CD4-positive, alpha-beta memory T cell (primary cell): Measurements from ENCODE around the gene INPP4B. TPM values are rescaled to one million over a fixed set of nuclear protein-coding genes. Genes with fewer than 3 reads are reported as not detected.

ENCODE experiments used
- CTCF ChIA-PET: fragments of 350-600 bp; sonication (Branson Sonifier 250); formaldehyde crosslinking; loops from one replicate; lab custom pipeline; 2021; ENCODE audit warnings: inconsistent platforms; ENCODE audit not compliant: partially characterized antibody; lab: Charles Lee
- POLR2A ChIA-PET: fragments of 350-600 bp; sonication (Branson Sonifier 250); formaldehyde crosslinking; loops from one replicate; lab custom pipeline; 2021; ENCODE audit not compliant: partially characterized antibody; lab: Charles Lee
- DNase-seq, 5 donors: peaks; one replicate each; pipeline versions ENCODE4 v3.0.0 to v3.0.0-alpha.2; 2020 to 2022; ENCODE audit warnings: mixed read lengths in 1 of 5
- H3K27ac ChIP-seq: one replicate; pipeline ENCODE4 v1.7.0; 2013; ENCODE audit warnings: low read depth, low read length
- H3K27me3 ChIP-seq: 2 replicates; pipeline ENCODE4 v1.7.0; 2013; ENCODE audit warnings: mild to moderate bottlenecking, low read length, moderate library complexity; ENCODE audit not compliant: insufficient read depth
- H3K36me3 ChIP-seq: 2 replicates; pipeline ENCODE4 v1.7.0; 2013; ENCODE audit warnings: mild to moderate bottlenecking, low read length, moderate library complexity; ENCODE audit not compliant: insufficient read depth
- H3K4me1 ChIP-seq: 2 replicates; pipeline ENCODE4 v1.7.0; 2013; ENCODE audit warnings: mild to moderate bottlenecking, low read length, moderate library complexity; ENCODE audit not compliant: insufficient read depth
- H3K4me3 ChIP-seq, 2 donors: one replicate each; pipeline ENCODE4 v1.7.0; 2013; ENCODE audit warnings: low read length in 2 of 2, mild to moderate bottlenecking in 1 of 2
- H3K9me3 ChIP-seq, 2 donors: one replicate each; pipeline ENCODE4 v1.7.0; 2013; ENCODE audit warnings: low read length in 2 of 2, control low read depth in 1 of 2; ENCODE audit not compliant: control insufficient read depth in 1 of 2
- H3K27ac Mint-ChIP-seq, 7 donors: one replicate each; pipeline ENCODE4 v1.8.0; 2020 to 2021; ENCODE audit warnings: mixed read lengths in 7 of 7, mild to moderate bottlenecking in 6 of 7, inconsistent platforms in 3 of 7, moderate library complexity in 3 of 7
- H3K27me3 Mint-ChIP-seq, 2 donors: one replicate each; pipeline ENCODE4 v1.8.0; 2020 to 2021; ENCODE audit warnings: mixed read lengths in 2 of 2
- H3K36me3 Mint-ChIP-seq, 2 donors: one replicate each; pipeline ENCODE4 v1.8.0; 2020 to 2021; ENCODE audit warnings: mixed read lengths in 2 of 2, inconsistent platforms in 1 of 2, mild to moderate bottlenecking in 1 of 2
- H3K4me1 Mint-ChIP-seq, 4 donors: one replicate each; pipeline ENCODE4 v1.8.0; 2020 to 2021; ENCODE audit warnings: mixed read lengths in 4 of 4, mild to moderate bottlenecking in 1 of 4
- H3K4me3 Mint-ChIP-seq, 8 donors: one replicate each; pipeline ENCODE4 v1.8.0; 2020 to 2021; ENCODE audit warnings: mixed read lengths in 8 of 8, mild to moderate bottlenecking in 7 of 8, moderate library complexity in 6 of 8, inconsistent platforms in 3 of 8
- H3K9me3 Mint-ChIP-seq, 8 donors: one replicate each; pipeline ENCODE4 v1.8.0; 2020 to 2021; ENCODE audit warnings: mixed read lengths in 8 of 8, mild to moderate bottlenecking in 5 of 8, inconsistent platforms in 3 of 8, moderate library complexity in 1 of 8
- intact Hi-C: fragments of 100-400 bp; cut with micrococcal nuclease; formaldehyde crosslinking; loops from one replicate; pipeline ENCODE4 v1.15.1; 2023
- polyA plus RNA-seq, 2 donors: library from polyadenylated mRNA; unstranded; fragments of 300-500 nt; fragmentation: Illumina TruSeq; gene quantifications; one replicate each; pipeline ENCODE4 v1.2.3, GENCODE V29; 2021
- total RNA-seq, 2 experiments: library from RNA; stranded (reverse); gene quantifications; one replicate each; pipeline ENCODE4 v1.2.3, GENCODE V29; 2021

INPP4B gene
- total and polyA plus RNA-seq, 4 experiments from 2014 or later = 76.7 to 112 (median 80.8) TPM

DNA sequence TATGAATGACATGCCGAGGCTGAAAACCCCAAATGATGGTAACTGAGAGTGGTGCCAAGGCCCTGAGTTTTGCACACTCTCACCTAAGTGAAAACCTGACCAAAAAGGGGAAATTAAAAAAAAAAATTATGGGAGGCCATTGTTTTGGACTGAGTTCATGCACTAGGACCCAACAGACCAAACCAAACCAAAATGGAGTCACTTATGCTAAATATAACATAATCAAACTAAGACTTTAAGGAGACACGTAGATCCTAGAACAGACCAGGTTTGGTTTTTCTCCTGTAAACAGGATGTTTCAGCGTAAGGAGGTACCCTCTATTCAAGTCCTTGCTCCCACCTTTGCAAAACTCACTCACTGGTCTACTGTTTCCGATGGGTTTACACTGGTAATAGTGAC is 453.0 kb downstream of the INPP4B start:
- DNase-seq = no peak
- intact Hi-C loops = no loop called here
- Mint-ChIP-seq H3K9me3 (no peaks in the 10 kb centered on the region), H3K4me1 (peaks cover 61 to 93% (median 76%) of the 10 kb centered on the region in 4 donors), H3K27me3 (no peaks in the 10 kb centered on the region), H3K36me3 (peaks cover 53 to 55% of the 10 kb centered on the region in 2 donors), H3K27ac (peak overlapping the region in 6 of 7 donors; percentile 66 to 98 (median 76)), H3K4me3 (peak overlapping the region in 7 of 8 donors; percentile 39 to 73 (median 57))
- H3K4me3 ChIP-seq = no peak overlapping the region
- no peak overlapping the region for H3K27ac ChIP-seq
- H3K27me3 ChIP-seq = no peaks in the 10 kb centered on the region
- H3K9me3 ChIP-seq = no peaks in the 10 kb centered on the region
- POLR2A ChIA-PET = interaction anchor here (1.4 to 2.7 kb wide), 3 partner anchors 9 to 37 kb away, joined by 5 to 15 read pairs (median 6); no protein-coding TSS in a partner anchor
- peaks cover 91% of the 10 kb centered on the region for H3K4me1 ChIP-seq
- no peaks in the 10 kb centered on the region for H3K36me3 ChIP-seq
- CTCF ChIA-PET = no interaction called here

DNA sequence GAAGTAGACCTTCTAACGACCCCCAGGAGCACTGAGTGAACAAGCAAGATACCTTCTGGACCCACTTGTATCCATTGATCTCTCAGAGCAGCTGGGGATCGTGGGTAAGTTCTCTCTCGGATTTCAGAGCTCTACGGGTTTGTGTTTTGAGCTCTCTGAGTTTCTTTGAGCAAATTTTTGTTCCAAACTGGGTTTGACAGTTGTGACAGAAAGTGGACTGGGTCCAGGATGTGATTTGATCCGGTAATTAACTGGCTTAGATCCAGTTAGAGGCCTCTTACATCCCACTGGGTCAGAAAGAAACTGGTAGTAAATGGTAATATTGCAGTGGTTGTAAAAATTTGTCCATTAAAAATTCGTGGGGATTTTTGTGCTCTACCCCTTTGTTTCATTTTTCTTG is 459.2 kb downstream of the INPP4B start:
- Histone ChIP-seq H3K4me3 (peak overlapping the region in 1 of 2 donors; percentile 23), H3K27me3 (no peaks in the 10 kb centered on the region), H3K9me3 (no peaks in the 10 kb centered on the region), H3K36me3 (no peaks in the 10 kb centered on the region), H3K4me1 (peaks cover 89% of the 10 kb centered on the region), H3K27ac (peak overlapping the region; percentile 50)
- Mint-ChIP-seq H3K27ac (peak overlapping the region; percentile 36 to 88 (median 61)), H3K27me3 (no peaks in the 10 kb centered on the region), H3K4me3 (peak overlapping the region; percentile 59 to 85 (median 75)), H3K36me3 (peaks cover 27 to 57% of the 10 kb centered on the region in 2 donors), H3K9me3 (no peaks in the 10 kb centered on the region), H3K4me1 (peaks cover 49 to 89% (median 68%) of the 10 kb centered on the region in 4 donors)
- DNase-seq = no peak
- CTCF ChIA-PET = interaction anchor here (0.8 to 4.5 kb wide), 12 partner anchors 8 to 333 kb away, joined by 3 to 54 read pairs (median 5); no protein-coding TSS in a partner anchor
- intact Hi-C loops = loop anchor here (1.0 kb wide), 1 partner anchor 10 kb away; no protein-coding TSS in a partner anchor
- POLR2A ChIA-PET = interaction anchor here (0.6 to 5.0 kb wide), 18 partner anchors 9 to 312 kb away, joined by 3 to 59 read pairs (median 5); no protein-coding TSS in a partner anchor

DNA sequence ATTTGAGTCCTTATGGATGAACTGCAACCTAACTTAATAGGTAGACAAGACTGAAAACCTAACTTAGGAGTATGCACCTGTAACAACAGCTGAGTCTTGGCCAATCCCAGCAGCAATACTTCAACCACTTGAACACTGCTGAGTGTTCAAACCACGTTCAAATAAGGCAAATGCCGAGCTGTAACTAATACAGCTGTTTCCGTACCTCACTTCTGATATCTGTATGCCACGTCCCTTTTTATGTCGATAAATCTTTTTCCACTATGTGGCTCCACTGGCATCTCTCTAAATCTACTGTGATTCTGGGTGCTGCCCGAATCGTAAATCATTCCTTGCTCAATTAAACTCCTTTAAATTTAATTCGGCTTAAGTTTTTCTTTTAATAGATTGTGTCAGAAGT is 459.7 kb downstream of the INPP4B start:
- peak overlapping the region; percentile 50 for H3K27ac ChIP-seq
- peaks cover 30 to 55% of the 10 kb centered on the region in 2 donors for H3K36me3 Mint-ChIP-seq
- DNase-seq = peak in 4 of 5 donors; percentile 29 to 50 (median 34)
- intact Hi-C loops = loop anchor here (1.0 kb wide), 1 partner anchor 11 kb away; no protein-coding TSS in a partner anchor
- peak overlapping the region in 1 of 2 donors; percentile 23 for H3K4me3 ChIP-seq
- POLR2A ChIA-PET = interaction anchor here (0.6 to 5.0 kb wide), 18 partner anchors 8 to 313 kb away, joined by 3 to 59 read pairs (median 5); no protein-coding TSS in a partner anchor
- H3K4me3 Mint-ChIP-seq = peak overlapping the region; percentile 59 to 85 (median 75)
- H3K4me1 ChIP-seq = peaks cover 85% of the 10 kb centered on the region
- peaks cover 51 to 85% (median 67%) of the 10 kb centered on the region in 4 donors for H3K4me1 Mint-ChIP-seq
- no peaks in the 10 kb centered on the region for H3K9me3 Mint-ChIP-seq
- no peaks in the 10 kb centered on the region for H3K36me3 ChIP-seq
- H3K27me3 Mint-ChIP-seq = no peaks in the 10 kb centered on the region
- CTCF ChIA-PET = interaction anchor here (0.6 to 4.5 kb wide), 13 partner anchors 8 to 333 kb away, joined by 3 to 54 read pairs (median 5); no protein-coding TSS in a partner anchor
- H3K9me3 ChIP-seq = no peaks in the 10 kb centered on the region
- H3K27me3 ChIP-seq = no peaks in the 10 kb centered on the region
- peak overlapping the region; percentile 36 to 88 (median 61) for H3K27ac Mint-ChIP-seq

DNA sequence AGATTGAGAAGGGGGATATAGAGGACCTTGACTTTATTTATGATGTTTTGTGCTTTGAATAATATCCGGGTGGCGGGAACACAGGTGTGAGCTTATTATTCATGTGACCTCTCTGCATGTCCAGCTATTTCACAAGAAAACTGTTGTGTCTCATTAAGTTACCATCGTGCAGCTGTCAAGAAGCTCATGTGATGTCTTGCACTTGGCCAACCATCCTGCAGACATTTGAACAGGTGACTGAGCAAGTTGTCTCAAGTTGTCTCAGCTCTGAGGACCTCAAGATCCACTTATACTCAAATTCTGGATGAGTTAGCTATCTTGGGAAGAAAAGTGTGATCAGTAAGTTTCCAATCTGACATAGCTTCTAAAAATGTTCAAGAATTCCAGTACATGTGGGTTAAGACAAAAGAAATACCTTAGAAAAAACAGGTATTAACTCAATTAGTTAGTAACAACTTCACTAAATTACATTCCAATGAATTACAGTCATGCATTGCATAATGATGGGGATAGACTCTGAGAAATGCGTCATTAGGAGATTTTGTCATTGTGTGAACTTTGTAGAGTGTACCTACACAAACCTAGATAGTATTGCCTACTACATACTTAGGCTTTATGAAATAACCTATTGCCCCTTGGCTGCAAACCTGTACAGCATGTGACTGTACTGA is 462.2 kb downstream of the INPP4B start:
- peaks cover 83% of the 10 kb centered on the region for H3K4me1 ChIP-seq
- POLR2A ChIA-PET = interaction anchor here (1.0 to 2.2 kb wide), 8 partner anchors 11 to 320 kb away, joined by 3 to 19 read pairs (median 8); no protein-coding TSS in a partner anchor
- no peaks in the 10 kb centered on the region for H3K27me3 ChIP-seq
- CTCF ChIA-PET = interaction anchor here (0.7 to 1.7 kb wide), 8 partner anchors 9 to 183 kb away, joined by 3 to 9 read pairs (median 4); no protein-coding TSS in a partner anchor
- H3K9me3 ChIP-seq = no peaks in the 10 kb centered on the region
- Mint-ChIP-seq H3K4me3 (peak overlapping the region; percentile 20 to 67 (median 44)), H3K27me3 (no peaks in the 10 kb centered on the region), H3K36me3 (peaks cover 23 to 57% of the 10 kb centered on the region in 2 donors), H3K27ac (peak overlapping the region in 6 of 7 donors; percentile 1 to 76 (median 48)), H3K4me1 (peaks cover 58 to 86% (median 72%) of the 10 kb centered on the region in 4 donors), H3K9me3 (no peaks in the 10 kb centered on the region)
- intact Hi-C loops = loop anchor here (1.0 kb wide), 1 partner anchor 12 kb away; no protein-coding TSS in a partner anchor
- H3K4me3 ChIP-seq = no peak overlapping the region
- no peak for DNase-seq
- no peaks in the 10 kb centered on the region for H3K36me3 ChIP-seq
- peak overlapping the region; percentile 4 for H3K27ac ChIP-seq

DNA sequence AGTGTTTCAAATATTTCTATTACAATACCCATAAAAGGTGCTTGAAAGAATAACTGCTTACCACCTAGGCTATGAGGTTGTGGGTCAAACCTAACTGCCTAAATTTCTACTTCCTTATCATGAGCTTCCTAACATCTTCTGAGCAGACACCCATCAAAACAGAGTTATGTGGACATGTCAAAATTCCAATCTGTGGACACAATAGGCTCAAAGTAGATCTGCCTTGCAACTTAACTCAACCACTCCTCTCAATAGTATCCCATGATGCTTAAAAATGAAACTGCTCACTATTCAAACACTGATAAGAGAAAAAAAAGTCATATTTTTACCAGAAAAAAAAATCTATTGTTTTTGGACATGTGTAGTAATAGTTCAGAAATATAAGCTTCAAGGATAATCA is 462.7 kb downstream of the INPP4B start:
- peak overlapping the region; percentile 20 to 67 (median 44) for H3K4me3 Mint-ChIP-seq
- Histone ChIP-seq H3K9me3 (no peaks in the 10 kb centered on the region), H3K27me3 (no peaks in the 10 kb centered on the region), H3K4me1 (peaks cover 83% of the 10 kb centered on the region), H3K36me3 (no peaks in the 10 kb centered on the region), H3K27ac (peak overlapping the region; percentile 4), H3K4me3 (no peak overlapping the region)
- no peaks in the 10 kb centered on the region for H3K9me3 Mint-ChIP-seq
- H3K27me3 Mint-ChIP-seq = no peaks in the 10 kb centered on the region
- ChIA-PET POLR2A (interaction anchor here (1.0 to 2.2 kb wide), 8 partner anchors 10 to 320 kb away, joined by 3 to 19 read pairs (median 8); no protein-coding TSS in a partner anchor), CTCF (interaction anchor here (0.7 to 1.7 kb wide), 8 partner anchors 8 to 184 kb away, joined by 3 to 9 read pairs (median 4); no protein-coding TSS in a partner anchor)
- peaks cover 59 to 86% (median 71%) of the 10 kb centered on the region in 4 donors for H3K4me1 Mint-ChIP-seq
- intact Hi-C loops = loop anchor here (1.0 kb wide), 1 partner anchor 11 kb away; no protein-coding TSS in a partner anchor
- no peak for DNase-seq
- peaks cover 23 to 55% of the 10 kb centered on the region in 2 donors for H3K36me3 Mint-ChIP-seq
- peak overlapping the region; percentile 1 to 76 (median 52) for H3K27ac Mint-ChIP-seq

DNA sequence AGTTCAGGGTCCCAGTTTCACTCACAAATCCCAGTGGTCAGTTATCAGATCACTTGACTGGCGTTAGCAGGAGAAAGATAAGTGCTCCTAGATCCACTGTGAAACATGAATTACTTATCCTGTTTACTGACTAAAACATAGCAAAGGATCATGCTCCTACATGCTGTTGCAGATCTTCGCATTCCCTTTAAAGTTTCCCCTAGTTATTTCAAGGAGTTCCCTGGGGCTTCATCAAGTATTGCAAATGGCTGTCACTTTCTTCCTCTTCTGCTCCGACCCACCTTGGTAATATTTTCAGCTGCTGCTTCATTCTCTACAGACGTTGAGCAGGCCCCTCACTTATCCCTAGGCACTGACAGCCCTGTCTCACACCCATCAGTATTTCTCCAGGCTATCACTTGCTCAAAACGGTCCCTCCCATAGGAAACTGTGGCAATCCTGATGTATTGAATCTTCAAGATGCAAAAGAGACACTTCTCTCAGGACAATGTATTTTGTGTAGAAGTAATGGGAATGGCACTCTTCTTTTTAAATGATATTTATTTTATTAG is 466.0 kb downstream of the INPP4B start:
- intact Hi-C loops = no loop called here
- H3K36me3 Mint-ChIP-seq = peaks cover 18 to 40% of the 10 kb centered on the region in 2 donors
- H3K4me3 Mint-ChIP-seq = peak overlapping the region in 5 of 8 donors; percentile 48 to 64 (median 55)
- Histone ChIP-seq H3K27me3 (no peaks in the 10 kb centered on the region), H3K4me3 (no peak overlapping the region), H3K4me1 (peaks cover 84% of the 10 kb centered on the region), H3K9me3 (no peaks in the 10 kb centered on the region), H3K27ac (no peak overlapping the region), H3K36me3 (no peaks in the 10 kb centered on the region)
- no peaks in the 10 kb centered on the region for H3K27me3 Mint-ChIP-seq
- H3K9me3 Mint-ChIP-seq = no peaks in the 10 kb centered on the region
- CTCF ChIA-PET = interaction anchor here (1.2 to 3.4 kb wide), 5 partner anchors 9 to 97 kb away, joined by 4 to 24 read pairs (median 11); no protein-coding TSS in a partner anchor
- peak overlapping the region; percentile 70 to 92 (median 82) for H3K27ac Mint-ChIP-seq
- POLR2A ChIA-PET = interaction anchor here (1.2 to 3.5 kb wide), 5 partner anchors 11 to 36 kb away, joined by 3 to 50 read pairs (median 15); no protein-coding TSS in a partner anchor
- H3K4me1 Mint-ChIP-seq = peaks cover 65 to 85% (median 74%) of the 10 kb centered on the region in 4 donors
- DNase-seq = no peak
